ENCODE data around the gene SLAMF1.

DNA sequence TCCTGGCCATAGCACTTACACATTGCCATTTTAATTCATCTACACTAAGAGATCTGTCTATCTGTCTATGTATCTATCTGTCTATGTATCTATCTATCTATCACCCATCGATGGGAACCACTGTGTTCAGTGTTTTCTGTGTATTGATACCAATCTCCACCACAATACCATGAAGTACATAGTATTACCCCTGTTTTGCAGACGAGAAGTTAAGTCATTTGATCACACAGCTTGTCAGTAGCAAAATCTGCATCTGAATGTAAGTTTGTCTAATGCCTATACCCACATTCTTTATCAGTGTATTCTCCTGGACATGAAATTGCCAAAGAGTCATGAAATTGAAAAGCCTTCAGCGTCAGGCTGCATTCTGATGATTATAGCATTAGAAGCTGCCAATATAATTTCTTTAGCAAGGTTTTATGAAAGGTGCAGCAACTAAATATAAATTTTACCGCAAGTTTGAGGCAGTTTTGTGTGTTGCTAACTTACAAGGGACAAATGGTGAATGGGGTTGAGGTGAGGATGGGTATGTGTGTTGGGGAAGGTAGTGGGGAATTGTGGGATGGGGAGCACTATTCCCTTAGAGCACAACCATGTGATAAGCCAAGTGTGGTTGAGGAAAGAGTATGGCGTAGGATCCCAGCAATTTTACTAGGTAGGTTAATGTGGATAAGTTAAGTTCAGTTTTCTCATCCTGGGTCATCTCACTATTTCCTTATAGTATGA, 24.2 kb downstream of the SLAMF1 start:
- TF ChIP-seq, protein P1, sequence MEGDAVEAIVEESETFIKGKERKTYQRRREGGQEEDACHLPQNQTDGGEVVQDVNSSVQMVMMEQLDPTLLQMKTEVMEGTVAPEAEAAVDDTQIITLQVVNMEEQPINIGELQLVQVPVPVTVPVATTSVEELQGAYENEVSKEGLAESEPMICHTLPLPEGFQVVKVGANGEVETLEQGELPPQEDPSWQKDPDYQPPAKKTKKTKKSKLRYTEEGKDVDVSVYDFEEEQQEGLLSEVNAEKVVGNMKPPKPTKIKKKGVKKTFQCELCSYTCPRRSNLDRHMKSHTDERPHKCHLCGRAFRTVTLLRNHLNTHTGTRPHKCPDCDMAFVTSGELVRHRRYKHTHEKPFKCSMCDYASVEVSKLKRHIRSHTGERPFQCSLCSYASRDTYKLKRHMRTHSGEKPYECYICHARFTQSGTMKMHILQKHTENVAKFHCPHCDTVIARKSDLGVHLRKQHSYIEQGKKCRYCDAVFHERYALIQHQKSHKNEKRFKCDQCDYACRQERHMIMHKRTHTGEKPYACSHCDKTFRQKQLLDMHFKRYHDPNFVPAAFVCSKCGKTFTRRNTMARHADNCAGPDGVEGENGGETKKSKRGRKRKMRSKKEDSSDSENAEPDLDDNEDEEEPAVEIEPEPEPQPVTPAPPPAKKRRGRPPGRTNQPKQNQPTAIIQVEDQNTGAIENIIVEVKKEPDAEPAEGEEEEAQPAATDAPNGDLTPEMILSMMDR (IDR thresholded peaks at IDR 0.05; ENCODE audit: insufficient read depth, low read length, poor library complexity, severe bottlenecking) = no peak
- no peak for TF ChIP-seq EZH2phosphoT487 (conservative IDR thresholded peaks at IDR 0.05; ENCODE audit: low read length)
